Measurements from ENCODE around the gene KCNJ2. TPM values are rescaled to one million over a fixed set of nuclear protein-coding genes. Genes with fewer than 3 reads are reported as not detected.

KCNJ2 gene
- polyA plus RNA-seq, 1 donor from 2014 or later: 2.3 TPM

DNA sequence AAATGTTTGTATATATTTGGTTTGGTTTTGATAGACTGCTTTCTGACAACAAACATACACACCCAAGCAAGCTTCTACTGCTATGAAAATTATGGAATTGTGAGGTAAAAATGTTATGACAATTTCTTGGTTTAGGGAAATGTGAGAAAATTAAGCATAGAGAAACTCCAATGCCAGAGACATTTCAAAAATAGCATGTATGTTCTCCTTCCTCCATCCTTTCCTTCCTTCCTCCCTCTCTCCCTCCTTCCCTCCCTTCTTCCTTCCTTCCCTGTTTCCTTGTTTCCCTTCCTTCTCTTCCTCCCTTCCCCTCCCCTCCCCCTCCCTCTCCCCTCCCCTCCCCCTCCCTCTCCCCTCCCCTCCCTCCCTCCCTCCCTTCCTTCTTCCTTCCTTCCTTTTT lies 14.9 kb downstream of the KCNJ2 start:
- Histone ChIP-seq H3F3A (ENCODE audit: insufficient read depth, low read length, poor library complexity, severe bottlenecking) (no peaks in the 10 kb centered on the region), H3K9ac (ENCODE audit: low read length) (no peak overlapping the region), H3K4me3 (ENCODE audit: low read length) (no peak overlapping the region), H3K4me2 (ENCODE audit: low read length) (no peak overlapping the region), H3K9me2 (ENCODE audit: insufficient read depth, low read length) (no peaks in the 10 kb centered on the region), H4K20me1 (ENCODE audit: insufficient read depth) (no peaks in the 10 kb centered on the region), H3K27ac (ENCODE audit: low read length) (no peak overlapping the region), H3K36me3 (ENCODE audit: insufficient read depth, low read length) (no peaks in the 10 kb centered on the region), H2AFZ (ENCODE audit: low read depth, low read length) (no peak overlapping the region), H3K27me3 (ENCODE audit: insufficient read depth, low read depth, low read length) (no peaks in the 10 kb centered on the region), H3K79me2 (replicated peaks; ENCODE audit: insufficient read depth, low read length) (no peaks in the 10 kb centered on the region), H3K9me3 (ENCODE audit: low read length) (no peaks in the 10 kb centered on the region)
- TF ChIP-seq CTCF (IDR thresholded peaks at IDR 0.05; ENCODE audit: poor library complexity, severe bottlenecking) (no peak), EP300 (conservative IDR thresholded peaks at IDR 0.05; ENCODE audit: poor library complexity, severe bottlenecking) (no peak), POLR2AphosphoS5 (IDR thresholded peaks at IDR 0.05) (no peak), MXI1 (conservative IDR thresholded peaks at IDR 0.05; ENCODE audit: poor library complexity, severe bottlenecking) (no peak), SMC3 (conservative IDR thresholded peaks at IDR 0.05; ENCODE audit: poor library complexity) (no peak), TAF1 (IDR thresholded peaks at IDR 0.05; ENCODE audit: low read depth) (no peak), EZH2 (IDR thresholded peaks at IDR 0.05; ENCODE audit: borderline replicate concordance, insufficient read depth, low read length, poor library complexity, severe bottlenecking) (no peak), RAD21 (conservative IDR thresholded peaks at IDR 0.05) (no peak)
- TF ChIP-seq, protein P1, sequence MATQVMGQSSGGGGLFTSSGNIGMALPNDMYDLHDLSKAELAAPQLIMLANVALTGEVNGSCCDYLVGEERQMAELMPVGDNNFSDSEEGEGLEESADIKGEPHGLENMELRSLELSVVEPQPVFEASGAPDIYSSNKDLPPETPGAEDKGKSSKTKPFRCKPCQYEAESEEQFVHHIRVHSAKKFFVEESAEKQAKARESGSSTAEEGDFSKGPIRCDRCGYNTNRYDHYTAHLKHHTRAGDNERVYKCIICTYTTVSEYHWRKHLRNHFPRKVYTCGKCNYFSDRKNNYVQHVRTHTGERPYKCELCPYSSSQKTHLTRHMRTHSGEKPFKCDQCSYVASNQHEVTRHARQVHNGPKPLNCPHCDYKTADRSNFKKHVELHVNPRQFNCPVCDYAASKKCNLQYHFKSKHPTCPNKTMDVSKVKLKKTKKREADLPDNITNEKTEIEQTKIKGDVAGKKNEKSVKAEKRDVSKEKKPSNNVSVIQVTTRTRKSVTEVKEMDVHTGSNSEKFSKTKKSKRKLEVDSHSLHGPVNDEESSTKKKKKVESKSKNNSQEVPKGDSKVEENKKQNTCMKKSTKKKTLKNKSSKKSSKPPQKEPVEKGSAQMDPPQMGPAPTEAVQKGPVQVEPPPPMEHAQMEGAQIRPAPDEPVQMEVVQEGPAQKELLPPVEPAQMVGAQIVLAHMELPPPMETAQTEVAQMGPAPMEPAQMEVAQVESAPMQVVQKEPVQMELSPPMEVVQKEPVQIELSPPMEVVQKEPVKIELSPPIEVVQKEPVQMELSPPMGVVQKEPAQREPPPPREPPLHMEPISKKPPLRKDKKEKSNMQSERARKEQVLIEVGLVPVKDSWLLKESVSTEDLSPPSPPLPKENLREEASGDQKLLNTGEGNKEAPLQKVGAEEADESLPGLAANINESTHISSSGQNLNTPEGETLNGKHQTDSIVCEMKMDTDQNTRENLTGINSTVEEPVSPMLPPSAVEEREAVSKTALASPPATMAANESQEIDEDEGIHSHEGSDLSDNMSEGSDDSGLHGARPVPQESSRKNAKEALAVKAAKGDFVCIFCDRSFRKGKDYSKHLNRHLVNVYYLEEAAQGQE (IDR thresholded peaks at IDR 0.05; ENCODE audit: borderline replicate concordance): no peak

DNA sequence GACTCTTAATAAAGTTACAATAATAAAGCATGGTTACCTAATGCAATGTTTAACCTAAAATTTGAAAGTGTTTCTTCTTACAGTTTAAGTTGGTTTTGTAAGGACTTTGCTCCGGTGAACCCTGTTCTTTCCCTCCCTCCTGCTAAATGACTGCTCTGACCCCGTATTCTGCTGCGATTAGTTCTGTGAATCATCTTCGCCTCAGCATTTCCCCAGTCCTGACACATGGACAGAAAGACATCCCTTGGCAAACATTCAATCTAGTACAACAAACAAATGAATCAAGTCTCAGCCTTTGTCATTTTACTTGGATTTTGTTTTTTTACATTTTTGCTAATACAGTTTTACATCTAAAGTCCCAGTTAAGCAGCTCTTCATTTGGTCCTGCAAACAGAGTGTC lies 15.4 kb downstream of the KCNJ2 start:
- Histone ChIP-seq H3K9ac (ENCODE audit: low read length) (no peak overlapping the region), H3K4me3 (ENCODE audit: low read length) (no peak overlapping the region), H3K9me3 (ENCODE audit: low read length) (no peaks in the 10 kb centered on the region), H3K27me3 (ENCODE audit: insufficient read depth, low read depth, low read length) (no peaks in the 10 kb centered on the region), H3K27ac (ENCODE audit: low read length) (no peak overlapping the region), H3K79me2 (replicated peaks; ENCODE audit: insufficient read depth, low read length) (no peaks in the 10 kb centered on the region), H4K20me1 (ENCODE audit: insufficient read depth) (no peaks in the 10 kb centered on the region), H3K36me3 (ENCODE audit: insufficient read depth, low read length) (no peaks in the 10 kb centered on the region), H3F3A (ENCODE audit: insufficient read depth, low read length, poor library complexity, severe bottlenecking) (no peaks in the 10 kb centered on the region), H3K4me2 (ENCODE audit: low read length) (no peak overlapping the region), H3K9me2 (ENCODE audit: insufficient read depth, low read length) (no peaks in the 10 kb centered on the region), H2AFZ (ENCODE audit: low read depth, low read length) (no peak overlapping the region)
- TF ChIP-seq MXI1 (conservative IDR thresholded peaks at IDR 0.05; ENCODE audit: poor library complexity, severe bottlenecking) (no peak), TAF1 (IDR thresholded peaks at IDR 0.05; ENCODE audit: low read depth) (no peak), EP300 (conservative IDR thresholded peaks at IDR 0.05; ENCODE audit: poor library complexity, severe bottlenecking) (no peak), RAD21 (conservative IDR thresholded peaks at IDR 0.05) (no peak), SMC3 (conservative IDR thresholded peaks at IDR 0.05; ENCODE audit: poor library complexity) (no peak), EZH2 (IDR thresholded peaks at IDR 0.05; ENCODE audit: borderline replicate concordance, insufficient read depth, low read length, poor library complexity, severe bottlenecking) (no peak), CTCF (IDR thresholded peaks at IDR 0.05; ENCODE audit: poor library complexity, severe bottlenecking) (no peak), POLR2AphosphoS5 (IDR thresholded peaks at IDR 0.05) (no peak)
- TF ChIP-seq, protein P1 (IDR thresholded peaks at IDR 0.05; ENCODE audit: borderline replicate concordance): no peak
